DND-41 (cell line): Measurements from ENCODE around the gene RALGAPA2.

Source experiments
- CTCF ChIP-seq: IDR thresholded peaks from 2 replicates; pipeline ENCODE4 v1.5.1; 2012; ENCODE audit warnings: borderline replicate concordance, low read length, moderate library complexity, mild to moderate bottlenecking; ENCODE audit not compliant: poor library complexity, severe bottlenecking; ENCODE audit errors: extremely low read depth
- EZH2 ChIP-seq: IDR thresholded peaks from 3 replicates; pipeline ENCODE4 v1.6.1; 2012; ENCODE audit warnings: borderline replicate concordance, low read depth, mild to moderate bottlenecking, moderate library complexity, low read length, inconsistent platforms; ENCODE audit not compliant: severe bottlenecking

- TF ChIP-seq CTCF (no peak), EZH2 (no peak)
Measured at GRCh38 chr20:20555838-20556237, 156.6 kb downstream of the RALGAPA2 start.
